ENCODE results near the gene NAPSA. TPM values are rescaled to one million over a fixed set of nuclear protein-coding genes. Genes with fewer than 3 reads are reported as not detected.

The NAPSA gene
- total RNA-seq, 3 donors from 2014 or later (not counting 1 experiment from before 2014, with no cell fraction given) = 0.94 to 1.3 (median 0.95) TPM

GRCh38 chr19:50399368-50399745 lies 33.9 kb upstream of the NAPSA start:
- H3K27ac Mint-ChIP-seq = peak overlapping the region in 1 of 2 donors; percentile 63
- over 99% methylated on average over 7 of the region's 10 CpGs for WGBS (ENCODE audit: insufficient coverage)
- H3K4me3 Mint-ChIP-seq = no peak overlapping the region
- H3K27me3 Mint-ChIP-seq (ENCODE audit: low read depth in 2 of 2) = no peaks in the 10 kb centered on the region
- H3K9me3 Mint-ChIP-seq = no peaks in the 10 kb centered on the region
- ATAC-seq = no peak
- Histone ChIP-seq H3K4me1 (ENCODE audit: control insufficient read depth, insufficient read depth, low read length) (no peaks in the 10 kb centered on the region), H3K27ac (ENCODE audit: low read length) (no peak overlapping the region), H3K36me3 (ENCODE audit: control insufficient read depth, insufficient read depth, low read length) (peaks cover 6% of the 10 kb centered on the region), H3K4me3 (ENCODE audit: low read length) (no peak overlapping the region), H3K9me3 (ENCODE audit: control insufficient read depth, insufficient read depth, low read length) (no peaks in the 10 kb centered on the region), H3K27me3 (ENCODE audit: control insufficient read depth, insufficient read depth, low read length) (no peaks in the 10 kb centered on the region)
- no peak for TF ChIP-seq CTCF (IDR thresholded peaks at IDR 0.05)
- DNase-seq = no peak
- no peaks in the 10 kb centered on the region for H3K36me3 Mint-ChIP-seq
- H3K4me1 Mint-ChIP-seq = no peaks in the 10 kb centered on the region
- intact Hi-C loops (cut with micrococcal nuclease) = no loop called here

GRCh38 chr19:50398675-50399367 lies 33.4 kb upstream of the NAPSA start:
- Mint-ChIP-seq H3K36me3 (no peaks in the 10 kb centered on the region), H3K4me1 (no peaks in the 10 kb centered on the region), H3K4me3 (no peak overlapping the region), H3K9me3 (no peaks in the 10 kb centered on the region), H3K27me3 (ENCODE audit: low read depth in 2 of 2) (no peaks in the 10 kb centered on the region), H3K27ac (peak overlapping the region in 1 of 2 donors; percentile 63)
- Histone ChIP-seq H3K36me3 (ENCODE audit: control insufficient read depth, insufficient read depth, low read length) (peaks cover 6% of the 10 kb centered on the region), H3K27me3 (ENCODE audit: control insufficient read depth, insufficient read depth, low read length) (no peaks in the 10 kb centered on the region), H3K9me3 (ENCODE audit: control insufficient read depth, insufficient read depth, low read length) (no peaks in the 10 kb centered on the region), H3K4me3 (ENCODE audit: low read length) (no peak overlapping the region), H3K4me1 (ENCODE audit: control insufficient read depth, insufficient read depth, low read length) (no peaks in the 10 kb centered on the region), H3K27ac (ENCODE audit: low read length) (no peak overlapping the region)
- ATAC-seq = no peak
- no peak for DNase-seq
- intact Hi-C loops (cut with micrococcal nuclease) = no loop called here
- 96% methylated on average over 13 of the region's 13 CpGs for WGBS (ENCODE audit: insufficient coverage)
- TF ChIP-seq CTCF (IDR thresholded peaks at IDR 0.05) = no peak

GRCh38 chr19:50394017-50394416 lies 28.6 kb upstream of the NAPSA start:
- intact Hi-C loops (cut with micrococcal nuclease) = no loop called here
- Mint-ChIP-seq H3K27ac (no peak overlapping the region), H3K36me3 (no peaks in the 10 kb centered on the region), H3K4me1 (no peaks in the 10 kb centered on the region), H3K9me3 (no peaks in the 10 kb centered on the region), H3K27me3 (ENCODE audit: low read depth in 2 of 2) (no peaks in the 10 kb centered on the region), H3K4me3 (no peak overlapping the region)
- no peak overlapping the region for H3K4me3 ChIP-seq (ENCODE audit: low read length)
- ATAC-seq (no peak), DNase-seq (no peak)
- no peaks in the 10 kb centered on the region for H3K36me3 ChIP-seq (ENCODE audit: control insufficient read depth, insufficient read depth, low read length)
- H3K4me1 ChIP-seq (ENCODE audit: control insufficient read depth, insufficient read depth, low read length) = no peaks in the 10 kb centered on the region
- WGBS (ENCODE audit: insufficient coverage) = 97% methylated on average over 9 of the region's 9 CpGs
- no peak overlapping the region for H3K27ac ChIP-seq (ENCODE audit: low read length)
- H3K9me3 ChIP-seq (ENCODE audit: control insufficient read depth, insufficient read depth, low read length) = no peaks in the 10 kb centered on the region
- no peaks in the 10 kb centered on the region for H3K27me3 ChIP-seq (ENCODE audit: control insufficient read depth, insufficient read depth, low read length)
- no peak for TF ChIP-seq CTCF (IDR thresholded peaks at IDR 0.05)

- Mint-ChIP-seq H3K36me3 (no peaks in the 10 kb centered on the region), H3K27ac (no peak overlapping the region), H3K27me3 (ENCODE audit: low read depth in 2 of 2) (no peaks in the 10 kb centered on the region), H3K9me3 (no peaks in the 10 kb centered on the region), H3K4me1 (no peaks in the 10 kb centered on the region), H3K4me3 (no peak overlapping the region)
- no peaks in the 10 kb centered on the region for H3K36me3 ChIP-seq (ENCODE audit: control insufficient read depth, insufficient read depth, low read length)
- TF ChIP-seq CTCF (IDR thresholded peaks at IDR 0.05) = no peak
- H3K27me3 ChIP-seq (ENCODE audit: control insufficient read depth, insufficient read depth, low read length) = no peaks in the 10 kb centered on the region
- H3K9me3 ChIP-seq (ENCODE audit: control insufficient read depth, insufficient read depth, low read length) = no peaks in the 10 kb centered on the region
- 99% methylated on average over 4 of the region's 4 CpGs for WGBS (ENCODE audit: insufficient coverage)
- no peaks in the 10 kb centered on the region for H3K4me1 ChIP-seq (ENCODE audit: control insufficient read depth, insufficient read depth, low read length)
- no peak overlapping the region for H3K4me3 ChIP-seq (ENCODE audit: low read length)
- no peak for ATAC-seq
- intact Hi-C loops (cut with micrococcal nuclease) = no loop called here
- H3K27ac ChIP-seq (ENCODE audit: low read length) = no peak overlapping the region
- DNase-seq = no peak
Observed at GRCh38 chr19:50393589-50393988, 28.1 kb upstream of the NAPSA start.

Measured in natural killer cell (primary cell).